PC-9 (cell line): ENCODE measurements around the gene PTPN11.

Experiments used
- CTCF ChIP-seq: fragments of 200-600 bp; sonication (generic); conservative IDR thresholded peaks from 2 replicates; pipeline ENCODE4 v1.6.1; 2017; ENCODE audit warnings: mixed run types, antibody characterized with exemption, mild to moderate bottlenecking, moderate library complexity
- EZH2 ChIP-seq: fragments of 200-600 bp; sonication (generic); IDR thresholded peaks from 2 replicates; pipeline ENCODE4 v1.8.0; 2017; ENCODE audit warnings: antibody characterized with exemption, low read depth

GRCh38 chr12:112479413-112479812 lies 60.7 kb downstream of the PTPN11 start:
- no peak for TF ChIP-seq EZH2
- no peak for TF ChIP-seq CTCF
